Forelimb muscle (tissue), 1 donor: ENCODE results near the gene CENPA. TPM values are rescaled to one million over a fixed set of nuclear protein-coding genes. Genes with fewer than 3 reads are reported as not detected.
"Not testable (repeated sequence)": the region's sequence is repeated elsewhere in the genome, so short reads cannot be mapped to it uniquely, and the experiment has no call there.

Source experiments
- DNase-seq: peaks from one replicate; pipeline ENCODE4 v3.0.0-alpha.2; 2013; ENCODE audit warnings: low read depth
- polyA plus RNA-seq: library from polyadenylated mRNA; unstranded; fragments of 120-200 nt; gene quantifications from one replicate; pipeline ENCODE4 v1.2.1, GENCODE V29; 2013; ENCODE audit not compliant: insufficient read length

Gene CENPA
- polyA plus RNA-seq, 1 donor = 3.5 TPM

DNA sequence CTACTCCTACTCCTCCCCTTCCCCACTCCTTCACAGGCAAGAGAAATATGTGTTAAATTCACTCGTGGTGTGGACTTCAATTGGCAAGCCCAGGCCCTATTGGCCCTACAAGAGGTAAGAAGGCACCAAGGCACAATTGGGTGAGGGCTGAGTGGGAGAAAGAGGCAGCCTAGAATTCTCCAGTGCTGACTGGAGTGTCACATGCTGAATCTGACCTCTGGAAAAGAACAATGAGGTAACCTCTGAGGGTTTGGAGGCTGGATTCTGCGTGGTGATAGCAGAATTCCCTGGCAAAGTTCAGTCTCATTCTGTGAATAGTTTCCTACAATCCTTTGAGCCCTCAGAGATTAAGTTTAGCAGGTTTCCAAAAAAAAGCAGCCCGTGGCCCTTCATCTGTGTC lies 6.9 kb downstream of the CENPA start:
- DNase-seq = no peak

DNA sequence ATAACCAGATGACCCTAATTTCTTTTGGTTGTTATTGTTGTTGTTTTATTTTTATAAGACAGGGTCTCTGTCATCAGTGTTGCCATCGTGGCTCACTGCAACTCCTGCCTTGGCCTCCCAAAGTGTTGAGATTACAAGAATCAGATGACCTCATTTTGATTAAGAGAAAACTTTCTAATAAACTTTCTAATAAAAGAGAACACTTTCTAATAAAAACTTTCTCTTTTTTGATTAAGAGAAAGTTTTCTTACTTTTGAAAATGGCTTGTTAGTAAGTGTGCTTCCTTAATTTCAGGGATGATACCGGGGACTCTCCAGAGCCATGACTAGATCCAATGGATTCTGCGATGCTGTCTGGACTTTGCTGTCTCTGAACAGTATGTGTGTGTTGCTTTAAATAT lies 7.7 kb downstream of the CENPA start:
- DNase-seq = no peak

DNA sequence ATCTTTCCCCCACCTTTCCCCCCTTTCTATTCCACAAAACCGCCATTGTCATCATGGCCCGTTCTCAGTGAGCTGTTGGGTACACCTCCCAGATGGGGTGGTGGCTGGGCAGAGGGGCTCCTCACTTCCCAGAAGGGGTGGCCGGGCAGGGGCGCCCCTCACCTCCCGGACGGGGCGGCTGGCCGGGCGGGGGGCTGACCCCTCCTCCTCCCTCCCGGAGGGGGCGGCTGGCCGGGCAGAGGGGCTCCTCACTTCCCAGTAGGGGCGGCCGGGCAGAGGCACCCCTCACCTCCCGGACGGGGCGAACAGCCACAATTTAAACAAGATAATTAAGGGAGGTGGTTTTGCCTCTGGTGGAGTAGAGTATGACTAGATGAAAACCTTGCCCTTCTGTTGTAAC lies 9.3 kb downstream of the CENPA start:
- not testable (repeated sequence) for DNase-seq

DNA sequence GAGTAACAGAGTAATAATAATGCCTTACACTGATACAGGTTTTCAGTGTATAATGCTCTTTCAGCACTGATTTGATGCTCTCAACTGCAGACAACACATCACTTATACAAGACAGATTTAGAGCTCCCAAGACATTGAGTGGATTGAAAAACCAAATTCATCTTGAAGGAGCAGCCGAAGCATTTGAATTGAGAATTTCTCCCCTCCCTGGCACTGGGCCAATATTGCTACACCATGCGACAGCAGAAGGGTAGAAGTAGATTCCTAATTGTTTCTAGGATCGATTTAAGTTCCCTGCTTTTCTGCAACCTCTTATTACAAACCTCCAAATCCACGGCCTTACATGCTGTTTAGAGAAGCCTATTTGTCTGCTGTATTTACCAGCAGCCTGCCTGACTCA lies 15.5 kb downstream of the CENPA start:
- DNase-seq = no peak

DNA sequence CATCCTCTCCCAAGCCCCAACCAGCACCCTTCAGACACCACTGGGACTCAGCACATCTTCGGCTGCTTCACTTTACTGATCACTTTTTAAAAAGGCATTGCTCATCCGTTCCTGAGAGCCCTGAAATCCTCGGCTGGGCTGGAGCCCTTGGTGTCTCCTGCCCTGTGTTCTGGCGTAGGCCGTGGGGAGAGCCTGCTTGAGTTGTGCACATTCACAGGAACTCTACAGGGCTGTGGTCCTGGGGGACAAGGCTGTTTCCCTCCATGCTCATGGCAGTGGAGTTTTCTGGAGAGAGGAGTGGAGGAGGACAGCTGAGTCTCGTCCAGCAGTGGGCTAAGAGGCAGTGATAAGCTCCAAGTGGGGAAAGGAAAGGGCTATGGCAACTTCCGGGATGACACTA lies 15.9 kb downstream of the CENPA start:
- DNase-seq = no peak

DNA sequence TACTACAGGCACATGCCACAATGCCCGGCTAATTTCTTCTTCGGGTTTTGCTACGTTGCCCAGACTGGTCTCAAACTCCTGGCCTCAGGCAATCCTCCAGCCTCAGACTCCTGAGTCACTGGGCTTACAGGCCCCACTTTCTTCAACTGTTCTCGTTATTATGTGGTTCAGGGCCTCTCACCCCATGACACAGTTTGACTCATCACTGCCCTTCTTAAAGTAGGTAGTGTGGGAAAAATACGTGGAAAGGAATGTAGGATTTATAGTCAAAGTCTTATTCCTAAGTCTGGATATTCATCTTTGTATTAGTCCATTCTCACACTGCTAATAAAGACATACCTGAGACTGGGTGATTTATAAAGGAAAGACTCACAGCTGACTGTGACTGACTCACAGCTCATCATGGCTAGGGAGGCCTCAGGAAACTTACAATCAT lies 19.4 kb downstream of the CENPA start:
- DNase-seq = no peak

DNA sequence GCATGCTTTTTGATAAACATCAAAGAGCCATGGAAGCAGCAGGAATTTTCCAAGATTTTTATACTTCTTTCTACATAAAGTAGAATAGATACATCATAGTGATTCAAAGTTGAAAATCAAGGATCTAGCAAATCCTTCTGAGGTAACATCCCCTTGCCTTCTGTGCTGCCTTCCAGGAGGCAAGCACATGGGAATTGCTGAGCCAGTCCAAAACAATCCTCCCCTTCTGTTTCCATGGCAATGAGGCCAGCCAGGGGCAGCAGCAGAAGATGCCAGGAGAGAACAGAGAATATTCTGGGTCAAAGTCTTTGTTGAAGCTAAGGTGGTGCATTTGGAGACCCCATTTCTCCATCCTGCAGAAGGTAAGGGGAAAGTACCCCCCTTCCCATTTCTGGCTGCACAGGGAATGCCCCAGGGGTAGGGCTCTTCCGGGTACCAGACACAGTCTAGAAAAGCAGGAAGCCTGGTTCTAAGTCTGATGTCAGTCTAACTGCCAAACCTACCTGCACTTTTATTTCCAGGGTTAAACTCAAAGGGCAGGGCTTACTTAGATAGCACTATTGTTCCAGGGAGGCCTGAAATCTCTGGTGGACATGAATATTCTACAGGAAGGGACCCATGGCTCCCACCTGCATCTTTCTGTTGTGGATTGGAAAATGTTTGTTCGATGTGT lies 22.1 kb downstream of the CENPA start:
- no peak for DNase-seq

DNA sequence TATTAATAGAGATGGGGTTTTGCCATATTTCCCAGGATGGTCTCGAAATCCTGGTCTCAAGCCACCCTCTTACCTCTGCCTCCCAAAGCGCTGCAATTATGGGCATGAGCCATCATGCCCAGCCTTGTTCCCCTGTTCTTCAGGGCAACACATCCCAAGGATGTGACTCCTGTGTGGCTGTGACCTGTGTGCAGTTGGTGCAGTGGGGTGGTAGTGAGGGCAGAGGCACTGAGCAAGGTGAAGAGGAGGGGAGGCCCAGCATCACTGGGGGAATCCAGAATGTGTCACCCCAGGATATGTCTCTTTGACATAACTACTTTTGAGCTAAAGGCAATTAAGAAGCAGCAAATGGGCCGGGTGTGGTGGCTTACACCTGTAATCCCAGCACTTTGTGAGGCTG lies 23.4 kb downstream of the CENPA start:
- no peak for DNase-seq

DNA sequence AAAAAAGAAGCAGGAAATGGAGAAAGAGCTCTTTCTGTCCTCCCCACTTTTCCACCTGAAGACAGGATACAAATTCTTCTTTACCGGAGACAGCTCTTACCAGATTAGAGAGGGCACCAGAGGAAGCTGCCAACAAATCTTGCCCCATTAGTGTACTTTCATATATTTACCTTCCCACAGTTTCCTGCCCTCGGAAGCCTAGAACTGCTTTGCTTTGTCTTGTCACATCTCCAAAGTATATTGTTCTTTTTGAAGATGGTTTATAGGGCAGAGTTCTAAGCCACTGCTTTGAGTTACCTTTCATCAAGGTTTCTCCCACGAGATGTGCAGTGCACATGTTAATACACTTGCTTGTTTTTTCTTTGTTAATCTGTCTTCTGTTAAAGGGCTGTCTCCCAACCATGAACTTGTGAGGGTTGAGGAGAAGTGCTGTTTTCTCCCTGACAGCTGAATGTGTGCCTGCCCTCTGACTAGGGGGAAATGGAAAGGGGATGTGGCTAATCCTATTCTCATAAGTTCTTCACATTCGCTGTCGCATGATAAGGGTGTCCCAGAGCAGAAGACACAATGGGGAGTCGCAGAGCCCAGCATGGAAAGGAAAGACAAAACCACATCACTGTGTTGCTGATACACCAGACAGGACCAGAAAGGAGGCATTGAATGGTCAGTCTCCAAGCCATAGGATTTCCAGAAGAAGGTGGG lies 24.2 kb downstream of the CENPA start:
- DNase-seq = no peak

DNA sequence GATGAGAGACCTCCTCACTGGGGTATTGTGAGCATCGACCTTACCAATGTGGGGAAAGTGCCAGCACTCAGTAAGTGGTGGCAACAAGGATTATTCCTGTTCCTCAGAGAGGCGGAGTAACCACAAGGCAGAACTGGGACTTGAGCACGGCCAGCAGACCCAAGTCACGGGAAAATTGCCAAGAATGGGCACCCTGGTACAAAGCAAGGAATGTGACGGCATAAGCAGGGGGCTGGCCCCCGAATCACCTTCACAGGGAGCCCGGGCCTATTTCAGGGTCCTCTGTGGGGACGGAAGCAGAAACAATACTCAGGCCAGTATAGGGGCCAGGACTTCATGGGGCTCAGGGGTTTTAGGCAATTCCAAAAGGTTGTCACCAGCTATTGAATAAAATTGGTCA lies 25.4 kb downstream of the CENPA start:
- DNase-seq = no peak

DNA sequence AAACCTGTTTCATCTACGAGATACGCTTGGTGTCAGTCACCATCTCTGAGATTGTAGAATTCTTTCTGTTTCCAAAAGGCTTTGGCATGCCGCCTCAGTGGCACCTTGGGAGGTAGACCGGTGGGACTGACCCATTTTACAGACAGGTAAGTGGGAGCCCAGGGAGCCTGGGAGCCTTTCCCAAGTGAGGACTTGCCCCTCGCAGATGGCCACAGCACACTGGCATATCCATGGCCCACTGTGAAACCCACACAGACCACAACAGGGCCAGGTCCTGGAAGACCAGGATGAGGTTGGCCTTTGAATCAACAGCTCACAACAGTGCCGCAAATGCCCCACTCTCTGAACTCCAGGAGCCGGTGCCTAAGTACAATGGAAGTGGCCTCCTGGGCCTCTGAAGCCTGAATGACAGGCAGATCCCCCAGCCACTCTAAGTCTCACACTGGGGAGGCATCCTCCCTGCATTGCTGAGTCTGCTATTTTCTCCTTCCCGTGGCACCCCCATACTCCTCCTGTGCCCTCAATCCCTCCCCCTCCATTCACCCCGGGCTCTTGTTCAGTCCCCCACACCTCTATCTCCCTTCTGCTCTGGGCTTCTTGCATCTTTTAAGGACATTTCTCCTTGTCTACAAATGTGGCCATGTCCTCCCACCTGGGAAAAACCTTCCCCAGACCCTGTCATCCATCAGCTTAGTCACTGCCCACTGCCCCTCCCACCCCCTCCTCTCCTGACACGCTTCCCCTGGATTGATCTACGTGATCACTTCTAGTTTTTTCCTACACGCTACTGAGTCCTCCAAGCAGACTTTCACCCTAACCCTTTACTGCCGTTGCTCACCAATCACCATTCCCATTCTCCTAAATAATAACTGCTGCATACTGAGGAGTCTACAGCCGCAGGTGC lies 26.2 kb downstream of the CENPA start:
- DNase-seq = no peak

DNA sequence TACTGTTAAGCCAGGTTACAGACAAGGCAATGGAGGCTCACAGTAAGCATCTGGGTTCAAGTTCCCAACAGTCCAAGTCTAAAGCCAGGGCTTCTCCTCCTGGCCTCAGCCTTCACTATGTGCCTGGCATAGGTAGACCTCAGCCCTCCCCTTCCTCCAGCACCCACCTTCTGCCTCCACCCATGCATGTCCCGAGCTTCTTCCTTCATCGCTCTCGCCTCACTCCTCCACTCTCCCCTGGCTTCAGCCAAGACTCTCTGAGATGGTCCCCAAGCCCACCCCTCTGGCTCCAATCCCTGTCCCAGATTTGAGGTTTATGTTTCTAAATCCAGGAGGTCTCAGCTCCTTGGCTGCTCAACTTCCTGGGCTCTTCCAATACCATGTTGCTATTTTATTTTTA lies 26.9 kb downstream of the CENPA start:
- no peak for DNase-seq

DNA sequence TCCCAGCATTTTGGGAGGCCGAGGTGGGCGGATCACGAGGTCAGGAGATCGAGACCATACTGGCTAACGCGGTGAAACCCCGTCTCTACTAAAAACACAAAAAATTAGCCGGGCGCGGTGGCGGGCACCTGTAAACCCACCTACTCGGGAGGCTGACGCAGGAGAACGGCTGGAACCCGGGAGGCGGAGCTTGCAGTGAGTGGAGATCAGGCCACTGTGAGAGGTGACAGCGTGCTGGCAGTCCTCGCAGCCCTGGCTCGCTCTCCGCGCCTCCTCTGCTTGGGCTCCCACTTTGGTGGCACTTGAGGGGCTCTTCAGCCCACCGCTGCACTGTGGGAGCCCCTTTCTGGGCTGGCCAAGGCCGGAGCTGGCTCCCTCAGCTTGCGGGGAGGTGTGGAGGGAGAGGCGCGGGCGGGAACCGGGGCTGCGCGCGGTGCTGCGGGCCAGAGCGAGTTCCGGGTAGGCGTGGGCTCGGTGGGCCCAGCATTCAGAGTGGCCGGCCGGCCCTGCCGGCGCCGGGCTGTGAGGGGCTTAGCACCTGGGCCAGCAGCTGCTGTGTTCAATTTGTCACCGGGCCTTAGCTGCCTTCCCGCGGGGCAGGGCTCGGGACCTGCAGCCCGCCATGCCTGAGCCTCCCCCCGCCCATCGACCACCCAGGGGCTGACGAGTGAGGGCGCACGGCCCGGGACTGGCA lies 28.4 kb downstream of the CENPA start:
- not testable (repeated sequence) for DNase-seq

DNA sequence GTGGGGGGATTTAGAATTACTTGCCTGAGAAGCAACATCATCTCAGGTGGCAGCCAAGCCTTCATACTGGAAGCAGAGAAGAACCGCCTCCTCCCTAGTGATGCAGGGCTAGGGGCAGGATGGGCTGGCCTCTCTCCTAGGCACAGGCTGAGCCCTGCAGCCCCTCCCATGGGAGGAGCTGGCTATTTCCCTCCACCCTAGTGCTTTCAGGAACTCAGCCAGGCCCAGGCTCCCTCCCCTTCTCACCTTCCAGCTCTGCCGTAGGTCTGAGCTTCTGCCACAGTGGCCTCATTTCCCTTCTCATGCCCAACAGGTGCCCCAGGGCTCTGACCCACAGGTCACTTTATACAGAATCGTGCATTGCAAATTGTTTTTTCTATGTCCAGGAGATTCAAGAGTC lies 31.0 kb downstream of the CENPA start:
- DNase-seq = no peak

DNA sequence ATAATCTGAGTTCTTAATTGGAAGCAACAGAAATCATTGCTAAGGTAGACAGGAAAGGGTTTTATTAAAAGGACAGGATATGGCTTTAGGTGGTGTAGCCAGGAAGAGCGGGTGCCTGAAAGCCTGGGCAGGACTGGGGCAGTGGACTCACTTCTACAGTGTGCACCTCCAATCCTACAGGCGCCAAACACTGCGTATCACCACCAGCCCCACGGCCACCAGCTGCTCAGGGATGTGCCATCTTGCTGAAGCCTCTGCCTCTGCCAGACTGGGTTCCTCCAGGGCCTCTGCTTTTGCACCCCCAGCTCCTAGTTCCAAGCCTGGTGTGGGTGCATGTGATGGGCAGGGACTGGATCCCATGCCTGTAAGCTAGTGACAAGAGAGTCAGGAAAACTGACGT lies 32.4 kb downstream of the CENPA start:
- no peak for DNase-seq

DNA sequence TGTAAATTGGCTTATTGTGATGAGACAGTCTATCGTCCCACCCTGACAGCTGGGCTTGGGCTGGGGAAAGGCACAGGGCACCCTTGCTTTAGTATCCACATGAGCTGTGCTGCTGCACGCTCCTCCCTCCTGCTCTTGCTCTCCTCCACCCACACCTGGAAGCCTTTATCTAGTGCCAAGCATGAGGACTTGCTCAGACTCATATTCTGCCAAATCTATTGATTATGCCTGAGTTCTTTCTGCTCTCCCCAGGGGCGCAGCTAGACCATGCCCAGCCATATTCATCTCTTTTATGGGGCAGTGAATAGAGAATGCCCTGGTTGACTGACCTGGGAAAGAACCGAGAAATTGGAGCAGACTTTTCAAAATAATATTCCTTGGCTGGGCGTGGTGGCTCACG lies 33.1 kb downstream of the CENPA start:
- DNase-seq = no peak

DNA sequence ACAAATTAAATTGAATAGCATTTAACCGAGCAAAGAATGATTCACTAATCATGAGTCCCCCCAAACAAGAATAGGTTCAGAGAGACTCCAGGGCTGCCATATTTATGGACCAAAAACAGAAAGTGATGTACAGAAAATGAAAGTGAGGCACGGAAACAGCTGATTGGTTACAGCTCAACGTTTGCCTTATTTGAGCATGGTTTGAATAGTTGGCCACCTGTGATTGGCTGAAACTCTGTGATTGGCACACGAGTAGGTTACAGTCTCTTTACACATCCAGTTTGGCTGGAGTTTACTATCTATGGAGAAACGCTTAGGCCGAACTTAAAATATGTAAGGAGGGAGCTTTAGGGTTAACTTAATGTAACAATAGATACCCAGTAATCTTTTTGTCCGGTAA lies 35.1 kb downstream of the CENPA start:
- no peak for DNase-seq

DNA sequence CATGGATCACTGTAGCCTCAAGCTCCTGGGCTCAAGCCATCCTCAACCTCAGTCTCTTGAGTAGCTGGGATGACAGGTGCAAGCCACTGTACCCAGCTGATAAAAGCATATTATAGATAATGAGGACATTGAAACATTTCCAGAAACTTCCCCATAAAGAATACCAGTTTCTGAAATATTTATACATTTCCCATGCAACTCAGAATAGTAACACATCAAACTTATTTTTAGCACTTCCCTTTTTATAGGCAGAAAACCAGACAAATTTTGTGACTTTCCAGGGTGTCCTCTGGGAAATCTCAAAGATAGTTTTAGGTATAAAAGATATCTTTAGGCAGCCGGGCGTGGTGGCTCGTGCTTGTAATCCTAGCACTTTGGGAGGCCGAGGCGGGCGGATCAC lies 37.0 kb downstream of the CENPA start:
- DNase-seq = no peak

DNA sequence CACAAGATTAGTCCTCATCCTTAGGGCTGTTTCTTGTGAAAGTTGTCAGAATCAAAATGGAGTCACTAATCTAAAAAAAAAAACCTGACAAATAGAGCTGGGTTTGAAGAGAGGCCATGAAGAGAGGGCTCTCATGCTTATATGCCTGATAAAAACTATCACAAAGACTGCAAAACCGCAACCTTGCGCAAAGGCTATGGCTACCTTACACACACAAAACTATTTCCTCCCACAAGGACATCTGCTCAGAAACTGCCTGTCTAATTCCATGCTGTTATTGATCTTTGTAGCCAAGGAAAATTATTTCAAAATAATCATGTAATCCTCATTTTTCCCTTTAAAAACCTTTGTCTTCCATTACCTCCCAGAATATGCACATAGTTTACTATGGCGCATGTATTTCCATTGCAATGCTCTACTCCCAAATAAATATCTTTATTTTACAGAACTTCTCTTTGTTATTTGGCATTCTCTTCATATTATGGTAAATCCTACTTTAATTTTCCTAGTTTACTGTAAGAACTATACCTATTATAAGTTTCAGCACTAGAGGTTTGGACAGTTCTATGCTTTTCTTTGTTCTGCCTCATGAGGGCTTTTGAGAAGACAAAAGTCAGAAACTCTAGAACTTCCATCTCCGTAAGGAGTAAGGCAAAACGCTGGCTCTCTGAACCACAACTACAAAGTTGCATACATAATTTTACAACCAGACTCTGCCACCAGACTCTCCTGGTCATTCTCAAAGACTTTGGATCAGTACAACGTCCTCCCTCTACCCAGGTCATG lies 52.5 kb downstream of the CENPA start:
- DNase-seq = no peak

DNA sequence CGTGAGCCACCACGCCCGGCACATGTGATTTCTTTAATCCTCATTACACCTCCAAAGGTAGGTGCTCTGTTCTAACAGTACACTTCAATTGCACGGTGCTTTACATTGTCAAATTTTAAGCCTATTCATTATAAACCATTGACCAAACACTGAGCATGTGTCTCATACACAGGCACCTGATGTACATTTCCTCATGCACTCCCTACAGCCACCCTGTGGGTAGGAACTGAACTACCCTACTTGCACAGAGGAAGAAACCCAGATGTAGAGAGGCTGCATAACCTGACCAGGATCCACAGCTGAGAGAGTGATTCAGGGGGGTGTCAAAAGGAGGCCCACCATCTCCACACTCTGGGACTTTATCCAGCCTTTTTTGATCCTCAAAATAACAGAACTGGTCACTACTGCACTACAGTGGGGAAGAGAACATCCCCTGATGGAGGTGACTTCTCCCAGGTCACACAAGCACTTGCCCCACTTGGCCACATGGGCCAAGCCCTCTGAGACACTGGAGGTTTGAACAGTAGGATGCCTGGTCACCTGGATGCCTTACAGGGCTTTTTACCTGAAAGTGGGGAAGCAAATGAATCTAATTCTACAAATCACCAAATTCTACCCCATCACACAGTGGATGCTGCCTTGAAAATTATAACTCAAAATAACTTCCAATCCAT lies 55.2 kb downstream of the CENPA start:
- no peak for DNase-seq

DNA sequence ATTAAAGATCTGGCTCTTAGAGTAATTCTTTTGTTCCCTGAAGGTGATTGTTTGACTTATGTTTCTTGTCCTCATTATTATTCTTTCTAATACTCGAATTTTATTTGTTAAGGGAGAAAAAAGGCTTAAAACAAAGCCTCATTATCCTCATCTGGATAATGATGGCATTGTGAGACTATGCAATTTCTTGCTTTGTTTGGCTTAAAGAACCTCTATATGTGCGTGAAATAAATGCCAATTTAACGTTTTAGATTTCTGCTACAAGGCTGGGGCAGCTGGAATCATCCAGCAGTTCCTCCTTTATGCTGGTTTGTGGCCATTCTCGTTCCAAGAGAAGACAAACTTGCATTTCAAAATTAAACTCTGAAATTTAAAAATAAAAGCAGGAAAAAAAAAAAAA lies 57.2 kb downstream of the CENPA start:
- DNase-seq = no peak
